GM12878 (cell line): Measurements from ENCODE around the gene CSF1. TPM values are rescaled to one million over a fixed set of nuclear protein-coding genes. Genes with fewer than 3 reads are reported as not detected.
A peak's percentile ranks its signal among the peaks of the same experiment; 100 is the strongest.

Experiments
- BACH1 ChIP-seq: fragments of 450-650 bp; IDR thresholded peaks from 2 replicates; pipeline ENCODE4 v1.6.1; 2017; ENCODE audit warnings: mild to moderate bottlenecking, borderline replicate concordance
- BCL11A ChIP-seq: IDR thresholded peaks from 2 replicates; pipeline ENCODE4 v1.6.1; 2011; ENCODE audit warnings: low read depth, low read length
- BCL3 ChIP-seq: IDR thresholded peaks from 2 replicates; pipeline ENCODE4 v1.6.1; 2011; ENCODE audit warnings: borderline replicate concordance, low read depth, mild to moderate bottlenecking, moderate library complexity, low read length; ENCODE audit not compliant: insufficient read depth, poor library complexity, severe bottlenecking
- CBFB ChIP-seq: IDR thresholded peaks from 2 replicates; pipeline ENCODE4 v1.6.1; 2016; ENCODE audit warnings: antibody characterized with exemption, low read depth
- CREB1 ChIP-seq: IDR thresholded peaks from 2 replicates; pipeline ENCODE4 v1.6.1; 2012; ENCODE audit warnings: low read depth, mild to moderate bottlenecking, inconsistent platforms
- CTCF ChIP-seq, 3 experiments: IDR thresholded peaks in 2 of 3; conservative IDR thresholded peaks in 1 of 3; 2 replicates each; pipeline ENCODE4 v1.5.1; 2011; ENCODE audit warnings: low read depth in 3 of 3, low read length in 3 of 3, mild to moderate bottlenecking in 3 of 3, control low read depth in 2 of 3, moderate library complexity in 2 of 3, inconsistent platforms in 1 of 3, mixed read lengths in 1 of 3; ENCODE audit not compliant: control insufficient read depth in 2 of 3, insufficient read depth in 1 of 3; ENCODE audit errors: extremely low read depth in 1 of 3
- GABPA ChIP-seq: IDR thresholded peaks from 2 replicates; pipeline ENCODE4 v1.6.1; 2014; ENCODE audit warnings: antibody characterized with exemption, low read depth, mild to moderate bottlenecking, inconsistent platforms
- HDAC6 ChIP-seq: fragments of 200-600 bp; sonication (generic); IDR thresholded peaks from one replicate; pipeline ENCODE4 v1.8.0; 2017; ENCODE audit warnings: antibody characterized with exemption; ENCODE audit not compliant: unreplicated experiment
- HDGF ChIP-seq: fragments of 450-650 bp; IDR thresholded peaks from 2 replicates; pipeline ENCODE4 v1.6.1; 2016; ENCODE audit warnings: antibody characterized with exemption
- IKZF2 ChIP-seq, 2 experiments: fragments of 450-650 bp; IDR thresholded peaks; 2 replicates each; pipeline ENCODE4 v1.6.1; 2017; ENCODE audit warnings: mild to moderate bottlenecking in 2 of 2, moderate library complexity in 2 of 2
- IRF4 ChIP-seq: IDR thresholded peaks from 2 replicates; pipeline ENCODE4 v1.6.1; 2011; ENCODE audit warnings: low read depth, low read length
- IRF5 ChIP-seq: fragments of 450-650 bp; IDR thresholded peaks from 2 replicates; pipeline ENCODE4 v1.6.1; 2017; ENCODE audit warnings: borderline replicate concordance
- KAT2A ChIP-seq: conservative IDR thresholded peaks from 2 replicates; pipeline ENCODE4 v1.6.1; 2011; ENCODE audit warnings: low read depth, low read length; ENCODE audit not compliant: control insufficient read depth
- LARP7 ChIP-seq: fragments of 450-650 bp; IDR thresholded peaks from 2 replicates; pipeline ENCODE4 v1.6.1; 2017; ENCODE audit warnings: mild to moderate bottlenecking
- MEF2A ChIP-seq: IDR thresholded peaks from 2 replicates; pipeline ENCODE4 v1.6.1; 2011; ENCODE audit warnings: low read depth, mild to moderate bottlenecking, low read length, moderate library complexity; ENCODE audit not compliant: insufficient read depth
- NR2C2 ChIP-seq: IDR thresholded peaks from 2 replicates; pipeline ENCODE4 v1.6.1; 2011; ENCODE audit warnings: borderline replicate concordance, low read depth; ENCODE audit not compliant: control insufficient read depth, insufficient read length
- NR2F1 ChIP-seq: fragments of 450-650 bp; conservative IDR thresholded peaks from 2 replicates; pipeline ENCODE4 v1.6.1; 2017; ENCODE audit warnings: mild to moderate bottlenecking
- PML ChIP-seq: IDR thresholded peaks from 2 replicates; pipeline ENCODE4 v1.6.1; 2012; ENCODE audit warnings: low read length, inconsistent platforms
- RAD21 ChIP-seq: IDR thresholded peaks from 2 replicates; pipeline ENCODE4 v1.6.1; 2011; ENCODE audit warnings: mild to moderate bottlenecking, low read depth, low read length, moderate library complexity; ENCODE audit not compliant: insufficient read depth
- RB1 ChIP-seq: fragments of 450-650 bp; formaldehyde crosslinking; IDR thresholded peaks from 2 replicates; pipeline ENCODE4 v1.6.1; 2017; ENCODE audit warnings: mild to moderate bottlenecking, borderline replicate concordance
- SIN3A ChIP-seq: IDR thresholded peaks from 2 replicates; pipeline ENCODE4 v1.6.1; 2012; ENCODE audit warnings: low read depth, low read length, improper control_type of control experiment
- SMAD1 ChIP-seq: fragments of 450-650 bp; IDR thresholded peaks from 2 replicates; pipeline ENCODE4 v1.6.1; 2018; ENCODE audit warnings: mild to moderate bottlenecking, low read depth; ENCODE audit not compliant: partially characterized antibody
- SMARCA5 ChIP-seq: fragments of 450-650 bp; IDR thresholded peaks from 2 replicates; pipeline ENCODE4 v1.6.1; 2017; ENCODE audit warnings: mild to moderate bottlenecking
- SP1 ChIP-seq: IDR thresholded peaks from one replicate; pipeline ENCODE4 v1.6.1; 2011; ENCODE audit warnings: low read depth, low read length
- SREBF2 ChIP-seq: IDR thresholded peaks from 2 replicates; pipeline ENCODE4 v1.6.1; 2012; ENCODE audit warnings: mild to moderate bottlenecking, low read length
- YBX1 ChIP-seq: fragments of 450-650 bp; IDR thresholded peaks from 2 replicates; pipeline ENCODE4 v1.6.1; 2016; ENCODE audit warnings: antibody characterized with exemption
- ZNF217 ChIP-seq: fragments of 450-650 bp; IDR thresholded peaks from 2 replicates; pipeline ENCODE4 v1.6.1; 2017; ENCODE audit warnings: antibody characterized with exemption, mild to moderate bottlenecking
- polyA plus RNA-seq, 11 experiments: library from polyadenylated mRNA; depleted of rRNA in 4 of 11; unstranded in 6 of 11; stranded (reverse) in 5 of 11; fragments of >200 nt; fragmentation: Nextera tagmentation in 4 of 11; fragmentation: Illumina TruSeq in 1 of 11; extraction: Ambion mirVana in 4 of 11; extraction: Trizol in 1 of 11; gene quantifications; 1 replicate in 1 of 11; 2 replicates in 10 of 11; pipeline versions ENCODE4 v1.2.1 to v1.2.3, GENCODE V29; 2011 to 2016; ENCODE audit warnings: inconsistent platforms in 2 of 11, missing spikeins in 2 of 11, low read depth in 1 of 11
- total RNA-seq, 4 experiments: library from RNA; depleted of rRNA in 3 of 4; stranded (reverse); fragments of >200 nt in 3 of 4; fragmentation: Illumina TruSeq in 1 of 4; extraction: Trizol in 1 of 4; gene quantifications; 2 replicates each; pipeline versions ENCODE4 v1.2.1 to v1.2.3, GENCODE V29; 2013 to 2021
- TF ChIP-seq, protein P1 (sequence below): IDR thresholded peaks from 2 replicates; pipeline ENCODE4 v1.6.1; 2012; ENCODE audit warnings: low read depth, low read length, improper control_type of control experiment

The CSF1 gene
- total and polyA plus RNA-seq, 10 of the 15 experiments (the other 5 are each of a cell fraction or from before 2014, with no cell fraction given), result 1.2 to 32.4 (median 13.0) TPM

DNA sequence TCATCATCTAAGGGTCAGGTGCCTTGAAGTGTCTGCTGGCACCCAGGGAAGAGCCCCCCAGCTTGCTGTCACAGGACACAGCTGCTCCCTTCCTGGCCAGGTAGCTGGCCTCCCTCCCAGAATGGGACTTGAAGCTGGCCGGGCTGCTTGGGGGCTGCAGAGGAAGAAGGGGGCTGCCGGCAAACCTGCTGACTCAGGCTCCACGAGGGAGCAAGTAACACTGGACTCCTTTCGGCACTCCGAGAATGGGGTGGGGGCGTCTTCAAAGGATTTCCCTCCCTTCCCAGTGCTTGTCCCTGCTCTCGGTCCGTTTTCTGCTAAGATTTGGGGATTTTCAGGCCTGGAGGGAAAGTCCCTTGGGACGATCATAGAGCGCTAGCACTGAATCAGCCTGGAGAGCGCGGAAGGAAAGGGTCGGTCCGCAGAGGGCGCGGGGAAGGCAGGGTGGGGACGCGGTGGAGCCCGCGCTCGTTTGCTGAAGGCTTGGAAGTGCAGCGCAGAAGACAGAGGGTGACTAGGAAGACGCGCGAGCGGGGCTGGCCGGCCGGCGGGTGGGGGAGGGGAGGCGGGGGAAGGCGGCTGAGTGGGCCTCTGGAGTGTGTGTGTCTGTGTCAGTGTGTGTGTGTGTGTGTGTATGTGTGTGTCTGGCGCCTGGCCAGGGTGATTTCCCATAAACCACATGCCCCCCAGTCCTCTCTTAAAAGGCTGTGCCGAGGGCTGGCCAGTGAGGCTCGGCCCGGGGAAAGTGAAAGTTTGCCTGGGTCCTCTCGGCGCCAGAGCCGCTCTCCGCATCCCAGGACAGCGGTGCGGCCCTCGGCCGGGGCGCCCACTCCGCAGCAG is at the start of gene CSF1 (continued):
- TF ChIP-seq SIN3A (no peak), BACH1 (no peak), LARP7 (no peak; the same call in 1 of the 2 replicates), CTCF (IDR thresholded peaks at IDR 0.05 in 2 of 3, conservative IDR thresholded peaks at IDR 0.05 in 1 of 3; ENCODE audit: control insufficient read depth in 2 of 3, extremely low read depth in 1 of 3, insufficient read depth in 1 of 3, low read depth in 3 of 3, low read length in 3 of 3) (no peak), HDAC6 (no peak), MEF2A (no peak), YBX1 (no peak), IKZF2 (IDR thresholded peaks at IDR 0.05) (peak; percentile 43 to 70; a peak in 3 of 4 replicates), NR2C2 (no peak), HDGF (peak; percentile 55; the same call in 1 of the 2 replicates), SREBF2 (no peak), NR2F1 (no peak), KAT2A (no peak), GABPA (no peak), IRF4 (no peak), BCL11A (no peak), CBFB (no peak; the same call in 1 of the 2 replicates), BCL3 (peak; percentile 21), CREB1 (0 out of 2 replicates have a peak, but pooled peaks have one; percentile 31), RB1 (no peak), PML (no peak), SMARCA5 (no peak), IRF5 (no peak), RAD21 (no peak), SP1 (no peak), SMAD1 (peak; percentile 85), ZNF217 (no peak)
- TF ChIP-seq, protein P1, sequence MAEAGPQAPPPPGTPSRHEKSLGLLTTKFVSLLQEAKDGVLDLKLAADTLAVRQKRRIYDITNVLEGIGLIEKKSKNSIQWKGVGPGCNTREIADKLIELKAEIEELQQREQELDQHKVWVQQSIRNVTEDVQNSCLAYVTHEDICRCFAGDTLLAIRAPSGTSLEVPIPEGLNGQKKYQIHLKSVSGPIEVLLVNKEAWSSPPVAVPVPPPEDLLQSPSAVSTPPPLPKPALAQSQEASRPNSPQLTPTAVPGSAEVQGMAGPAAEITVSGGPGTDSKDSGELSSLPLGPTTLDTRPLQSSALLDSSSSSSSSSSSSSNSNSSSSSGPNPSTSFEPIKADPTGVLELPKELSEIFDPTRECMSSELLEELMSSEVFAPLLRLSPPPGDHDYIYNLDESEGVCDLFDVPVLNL, result no peak
